Duodenal mucosa (tissue), 2 donors: ENCODE measurements around the gene NUDT21.

Experiments
- H3K27ac ChIP-seq: one replicate; pipeline ENCODE4 v1.7.0; 2013; ENCODE audit warnings: low read depth, low read length
- H3K27me3 ChIP-seq, 2 donors: one replicate each; pipeline ENCODE4 v1.7.0; 2013; ENCODE audit warnings: low read length in 2 of 2, control low read depth in 1 of 2; ENCODE audit not compliant: insufficient read depth in 2 of 2, control insufficient read depth in 1 of 2
- H3K36me3 ChIP-seq, 2 donors: one replicate each; pipeline ENCODE4 v1.7.0; 2013; ENCODE audit warnings: low read length in 2 of 2, control low read depth in 1 of 2; ENCODE audit not compliant: insufficient read depth in 2 of 2, control insufficient read depth in 1 of 2
- H3K4me1 ChIP-seq, 2 donors: one replicate each; pipeline ENCODE4 v1.7.0; 2013; ENCODE audit warnings: low read length in 2 of 2, control low read depth in 1 of 2; ENCODE audit not compliant: insufficient read depth in 2 of 2, control insufficient read depth in 1 of 2
- H3K4me3 ChIP-seq, 2 donors: one replicate each; pipeline ENCODE4 v1.7.0; 2013; ENCODE audit warnings: low read length in 2 of 2, low read depth in 1 of 2
- H3K9ac ChIP-seq, 2 donors: one replicate each; pipeline ENCODE4 v1.7.0; 2013; ENCODE audit warnings: low read length in 2 of 2, low read depth in 1 of 2
- H3K9me3 ChIP-seq, 2 donors: one replicate each; pipeline ENCODE4 v1.7.0; 2013; ENCODE audit warnings: low read length in 2 of 2, control low read depth in 1 of 2; ENCODE audit not compliant: control insufficient read depth in 1 of 2

Gene NUDT21

GRCh38 chr16:56463153-56463552 lies 12.0 kb upstream of the NUDT21 start:
- H3K4me3 ChIP-seq, result no peak overlapping the region
- H3K36me3 ChIP-seq, result peaks cover 21 to 65% of the 10 kb centered on the region in 2 donors

GRCh38 chr16:56462064-56462796 lies 11.1 kb upstream of the NUDT21 start:
- Histone ChIP-seq H3K4me1 (no peaks in the 10 kb centered on the region), H3K27me3 (no peaks in the 10 kb centered on the region), H3K36me3 (peaks cover 17 to 62% of the 10 kb centered on the region in 2 donors), H3K9me3 (no peaks in the 10 kb centered on the region), H3K9ac (no peak overlapping the region), H3K4me3 (no peak overlapping the region), H3K27ac (no peak overlapping the region)

More at GRCh38 chr16:56463153-56463552, 12.0 kb upstream of the NUDT21 start:
- Histone ChIP-seq H3K27ac (no peak overlapping the region), H3K9me3 (no peaks in the 10 kb centered on the region), H3K27me3 (no peaks in the 10 kb centered on the region), H3K4me1 (no peaks in the 10 kb centered on the region), H3K9ac (no peak overlapping the region)

DNA sequence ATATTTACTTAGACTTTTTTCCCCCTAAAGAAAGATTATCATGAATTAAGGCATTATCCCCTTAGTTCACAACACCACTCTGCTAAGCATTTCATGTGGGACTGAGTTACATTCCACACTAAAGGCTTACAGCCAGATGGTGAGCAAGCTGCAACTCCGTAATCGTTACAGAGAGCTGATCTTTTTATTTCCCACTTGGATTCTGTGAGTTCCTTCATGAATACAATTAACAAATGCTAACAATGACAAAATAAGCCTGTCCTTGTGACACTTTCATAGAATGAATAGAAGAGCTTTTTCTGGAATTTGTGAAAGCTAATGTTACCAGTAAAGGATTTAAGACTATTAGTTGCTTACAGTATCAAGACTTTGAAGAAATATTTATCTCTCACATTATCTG lies 9.0 kb upstream of the NUDT21 start:
- Histone ChIP-seq H3K4me3 (no peak overlapping the region), H3K36me3 (peaks cover 10 to 59% of the 10 kb centered on the region in 2 donors), H3K27ac (no peak overlapping the region), H3K9ac (no peak overlapping the region), H3K4me1 (no peaks in the 10 kb centered on the region), H3K27me3 (no peaks in the 10 kb centered on the region), H3K9me3 (no peaks in the 10 kb centered on the region)

DNA sequence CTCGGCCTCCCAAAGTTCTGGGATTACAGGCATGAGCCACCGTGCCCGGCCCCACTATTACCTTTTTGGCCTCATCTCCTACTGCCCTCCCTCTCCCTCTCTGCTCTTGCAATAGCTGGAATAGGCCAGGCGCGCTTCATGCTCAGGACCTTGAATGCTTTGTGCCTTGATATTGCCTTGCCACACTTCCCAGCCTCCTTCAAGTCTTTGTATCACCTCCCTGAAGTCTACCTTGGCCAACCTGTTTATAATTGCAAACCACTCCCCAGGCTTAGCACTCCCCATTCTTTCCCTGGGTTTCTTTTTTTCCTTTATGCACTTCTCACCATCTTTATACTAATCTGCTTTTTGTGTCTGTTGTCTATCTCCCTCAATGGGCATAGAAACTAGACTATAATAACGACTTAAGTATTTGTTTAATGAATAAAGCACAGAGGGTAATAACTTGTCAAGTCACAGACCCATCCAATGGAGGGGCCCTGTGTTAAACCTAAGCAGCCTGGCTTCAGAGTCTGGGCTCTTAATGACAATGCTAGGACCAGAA lies 6.9 kb upstream of the NUDT21 start:
- H3K4me3 ChIP-seq, result no peak overlapping the region
- no peak overlapping the region for H3K27ac ChIP-seq
- H3K9me3 ChIP-seq, result no peaks in the 10 kb centered on the region
- H3K27me3 ChIP-seq, result no peaks in the 10 kb centered on the region
- H3K4me1 ChIP-seq, result peaks cover 0 to 3% of the 10 kb centered on the region in 2 donors
- H3K9ac ChIP-seq, result no peak overlapping the region
- H3K36me3 ChIP-seq, result peaks cover 10 to 56% of the 10 kb centered on the region in 2 donors

DNA sequence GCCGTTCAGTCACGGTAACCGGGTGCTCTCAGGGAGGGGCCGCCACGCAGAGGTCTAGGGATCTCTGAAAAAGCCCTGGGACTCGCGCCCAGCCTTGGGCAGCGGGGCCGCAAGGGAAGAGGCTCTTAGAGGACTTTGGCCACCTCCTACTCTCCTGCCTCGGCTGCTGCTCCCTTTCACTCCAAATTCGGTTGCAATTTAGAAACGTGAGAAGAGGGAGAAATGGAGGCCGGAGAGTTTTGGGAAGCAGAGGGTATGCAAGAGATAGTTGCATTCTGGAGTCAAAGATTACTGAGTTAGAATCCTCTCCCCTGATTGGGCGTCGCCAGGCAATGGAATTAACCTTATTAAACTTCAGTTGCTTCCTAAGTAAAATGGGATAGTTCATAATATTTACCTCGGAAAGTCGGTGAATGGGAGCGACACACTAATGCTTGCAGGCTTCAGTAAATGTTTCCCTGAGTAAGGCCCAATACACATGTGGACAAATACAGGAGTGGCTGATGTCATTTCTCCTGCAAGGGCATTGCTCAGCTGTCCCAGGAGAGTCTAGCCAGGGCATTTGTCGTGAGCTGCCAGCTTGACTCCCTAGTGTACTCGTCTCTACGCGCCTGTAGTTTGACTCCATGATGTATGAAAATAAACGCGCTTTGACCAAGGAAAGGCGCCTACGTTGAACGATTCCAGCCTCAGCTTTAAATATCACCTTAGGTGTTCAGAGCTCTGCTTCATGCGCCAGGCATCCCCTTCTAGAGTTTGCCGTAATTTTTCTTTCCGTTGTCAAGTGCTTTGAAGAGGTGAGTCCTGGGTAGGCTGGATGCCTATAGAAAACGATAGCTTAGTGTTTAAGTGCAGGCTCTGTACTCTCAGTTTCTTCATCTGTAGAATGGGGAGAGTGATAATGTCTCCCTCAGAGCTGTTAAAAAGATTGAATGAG lies 889 bp upstream of the NUDT21 start:
- Histone ChIP-seq H3K36me3 (peaks cover 5 to 26% of the 10 kb centered on the region in 2 donors), H3K9me3 (no peaks in the 10 kb centered on the region), H3K9ac (peak overlapping the region; percentile 67 to 81), H3K4me1 (peaks cover 29 to 39% of the 10 kb centered on the region in 2 donors), H3K27me3 (no peaks in the 10 kb centered on the region), H3K4me3 (peak overlapping the region; percentile 93 to 96), H3K27ac (peak overlapping the region; percentile 36)

DNA sequence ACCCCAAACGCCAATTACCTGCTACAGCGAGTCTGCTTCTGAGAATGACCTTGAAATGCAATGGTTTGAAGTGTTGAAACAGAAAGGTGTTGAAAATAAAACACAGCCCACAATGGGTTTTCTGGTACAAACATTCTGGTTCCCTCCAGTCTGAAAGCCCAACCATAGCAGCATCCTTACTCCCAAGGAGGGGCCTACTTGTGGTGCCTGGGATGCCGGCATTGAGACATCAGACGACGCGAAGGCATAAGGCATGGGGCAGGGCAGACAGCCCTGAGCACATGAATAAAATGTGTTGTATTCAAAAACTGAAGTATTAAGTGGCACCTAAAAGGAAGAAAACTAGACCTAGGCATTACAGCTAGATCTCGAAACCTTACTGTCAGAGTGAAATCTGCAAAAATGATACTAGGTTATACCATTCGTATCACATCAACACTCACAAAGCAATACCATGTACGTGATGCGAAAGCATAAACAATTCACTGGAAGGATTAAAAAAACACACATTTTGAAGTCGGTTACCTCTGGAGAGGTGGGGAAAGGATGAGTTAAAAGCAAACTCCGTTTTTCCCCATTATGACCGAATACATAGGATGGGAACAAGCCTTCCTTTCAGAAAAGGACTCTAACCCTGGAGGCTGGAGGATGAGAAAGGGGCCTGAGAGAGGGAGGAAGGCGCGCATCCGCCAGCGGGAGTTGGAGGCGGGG lies 702 bp downstream of the NUDT21 start:
- H3K27ac ChIP-seq, result no peak overlapping the region
- no peaks in the 10 kb centered on the region for H3K27me3 ChIP-seq
- peaks cover 32 to 39% of the 10 kb centered on the region in 2 donors for H3K4me1 ChIP-seq
- H3K9me3 ChIP-seq, result no peaks in the 10 kb centered on the region
- H3K9ac ChIP-seq, result peak overlapping the region; percentile 78 to 85
- H3K36me3 ChIP-seq, result peaks cover under 1 to 23% of the 10 kb centered on the region in 2 donors
- H3K4me3 ChIP-seq, result peak overlapping the region; percentile 93 to 96

GRCh38 chr16:56448005-56448404 lies 3.1 kb downstream of the NUDT21 start:
- Histone ChIP-seq H3K27me3 (no peaks in the 10 kb centered on the region), H3K9ac (no peak overlapping the region)

DNA sequence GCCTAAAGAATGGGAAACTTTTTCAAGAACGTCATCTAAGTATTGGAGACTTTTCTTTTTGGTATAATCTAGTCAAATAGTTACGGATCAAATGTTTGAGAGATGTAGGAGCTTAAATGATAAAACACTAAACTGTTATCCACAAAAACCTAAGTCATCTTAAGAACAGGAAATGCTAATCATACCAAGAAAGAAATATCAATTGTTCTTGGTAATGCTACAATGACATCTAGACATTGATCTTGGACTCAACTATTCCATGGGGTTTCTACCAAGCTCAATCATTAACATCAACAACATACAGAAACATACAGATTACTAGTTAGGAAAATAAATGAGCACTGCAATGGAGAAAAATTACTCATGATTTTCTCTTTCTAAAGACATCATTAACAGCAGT lies 3.8 kb downstream of the NUDT21 start:
- H3K9me3 ChIP-seq, result no peaks in the 10 kb centered on the region
- H3K36me3 ChIP-seq, result peaks cover 3 to 31% of the 10 kb centered on the region in 2 donors
- peaks cover 25 to 29% of the 10 kb centered on the region in 2 donors for H3K4me1 ChIP-seq
- peak overlapping the region in 1 of 2 donors; percentile 37 for H3K4me3 ChIP-seq
- no peak overlapping the region for H3K9ac ChIP-seq
- no peak overlapping the region for H3K27ac ChIP-seq
- H3K27me3 ChIP-seq, result no peaks in the 10 kb centered on the region

More at GRCh38 chr16:56448005-56448404, 3.1 kb downstream of the NUDT21 start:
- H3K4me3 ChIP-seq, result peak overlapping the region in 1 of 2 donors; percentile 37
- H3K4me1 ChIP-seq, result peaks cover 32 to 36% of the 10 kb centered on the region in 2 donors
- no peaks in the 10 kb centered on the region for H3K9me3 ChIP-seq
- no peak overlapping the region for H3K27ac ChIP-seq
- peaks cover 3 to 28% of the 10 kb centered on the region in 2 donors for H3K36me3 ChIP-seq

- no peak overlapping the region for H3K4me3 ChIP-seq
- no peaks in the 10 kb centered on the region for H3K4me1 ChIP-seq
- no peak overlapping the region for H3K27ac ChIP-seq
- H3K27me3 ChIP-seq, result no peaks in the 10 kb centered on the region
- H3K36me3 ChIP-seq, result peaks cover 27 to 66% of the 10 kb centered on the region in 2 donors
- H3K9me3 ChIP-seq, result no peaks in the 10 kb centered on the region
- no peak overlapping the region for H3K9ac ChIP-seq
Measured at GRCh38 chr16:56438038-56438437, 13.1 kb downstream of the NUDT21 start.
